ENCODE data around the gene LANCL2.

LANCL2 gene

GRCh38 chr7:55444786-55445185, 79.6 kb downstream of the LANCL2 start:
- Histone ChIP-seq H3K27me3 (ENCODE audit: insufficient read depth, low read depth, severe bottlenecking) (no peaks in the 10 kb centered on the region), H3K27ac (no peak overlapping the region), H3K36me3 (no peaks in the 10 kb centered on the region), H3K4me3 (ENCODE audit: low read depth, low read length) (no peak overlapping the region), H3K9me3 (ENCODE audit: severe bottlenecking) (no peaks in the 10 kb centered on the region)
- no peak for DNase-seq
- no peak for TF ChIP-seq CTCF (IDR thresholded peaks at IDR 0.05; ENCODE audit: low read depth, low read length)

- TF ChIP-seq CTCF (IDR thresholded peaks at IDR 0.05; ENCODE audit: low read depth, low read length): no peak
- no peak for DNase-seq
- Histone ChIP-seq H3K27ac (no peak overlapping the region), H3K9me3 (ENCODE audit: severe bottlenecking) (no peaks in the 10 kb centered on the region), H3K27me3 (ENCODE audit: insufficient read depth, low read depth, severe bottlenecking) (no peaks in the 10 kb centered on the region), H3K4me3 (ENCODE audit: low read depth, low read length) (no peak overlapping the region), H3K36me3 (no peaks in the 10 kb centered on the region)
These were observed 83.4 kb downstream of the LANCL2 start for GRCh38 chr7:55448526-55448925.

GRCh38 chr7:55449205-55449991, 84.3 kb downstream of the LANCL2 start:
- no peak for TF ChIP-seq CTCF (IDR thresholded peaks at IDR 0.05; ENCODE audit: low read depth, low read length)
- DNase-seq: no peak
- H3K36me3 ChIP-seq: no peaks in the 10 kb centered on the region

GRCh38 chr7:55449992-55450535, 84.9 kb downstream of the LANCL2 start:
- Histone ChIP-seq H3K4me3 (ENCODE audit: low read depth, low read length) (no peak overlapping the region), H3K27me3 (ENCODE audit: insufficient read depth, low read depth, severe bottlenecking) (no peaks in the 10 kb centered on the region), H3K9me3 (ENCODE audit: severe bottlenecking) (no peaks in the 10 kb centered on the region), H3K36me3 (no peaks in the 10 kb centered on the region), H3K27ac (no peak overlapping the region)
- TF ChIP-seq CTCF (IDR thresholded peaks at IDR 0.05; ENCODE audit: low read depth, low read length): no peak
- DNase-seq: no peak

More at GRCh38 chr7:55449205-55449991, 84.3 kb downstream of the LANCL2 start:
- H3K9me3 ChIP-seq (ENCODE audit: severe bottlenecking): no peaks in the 10 kb centered on the region
- H3K27ac ChIP-seq: no peak overlapping the region
- no peak overlapping the region for H3K4me3 ChIP-seq (ENCODE audit: low read depth, low read length)
- H3K27me3 ChIP-seq (ENCODE audit: insufficient read depth, low read depth, severe bottlenecking): no peaks in the 10 kb centered on the region

- no peak for TF ChIP-seq CTCF (IDR thresholded peaks at IDR 0.05; ENCODE audit: low read depth, low read length)
- DNase-seq: no peak
- no peak overlapping the region for H3K27ac ChIP-seq
- no peaks in the 10 kb centered on the region for H3K27me3 ChIP-seq (ENCODE audit: insufficient read depth, low read depth, severe bottlenecking)
- H3K4me3 ChIP-seq (ENCODE audit: low read depth, low read length): no peak overlapping the region
- H3K36me3 ChIP-seq: no peaks in the 10 kb centered on the region
- peaks cover 2% of the 10 kb centered on the region for H3K9me3 ChIP-seq (ENCODE audit: severe bottlenecking)
These were observed 87.8 kb downstream of the LANCL2 start for GRCh38 chr7:55452971-55453370.
